ENCODE results near the gene KCNJ15. TPM values are rescaled to one million over a fixed set of nuclear protein-coding genes. Genes with fewer than 3 reads are reported as not detected.
A peak's percentile ranks its signal among the peaks of the same experiment; 100 is the strongest.

Gene KCNJ15
- polyA plus RNA-seq, 3 donors: 4.5 to 26.5 (median 8.0) TPM

GRCh38 chr21:38326429-38326828 is 69.6 kb downstream of the KCNJ15 start:
- H3K27me3 Mint-ChIP-seq (ENCODE audit: low read depth in 3 of 3): peaks cover 8 to 37% (median 31%) of the 10 kb centered on the region in 3 donors
- TF ChIP-seq CTCF (IDR thresholded peaks at IDR 0.05): no peak
- Histone ChIP-seq H3K27me3 (ENCODE audit: control insufficient read depth in 2 of 2, insufficient read depth in 2 of 2, low read length in 2 of 2) (peaks cover 26 to 30% of the 10 kb centered on the region in 2 donors), H3K79me2 (ENCODE audit: insufficient read depth, low read length) (no peaks in the 10 kb centered on the region), H3K4me3 (replicated peaks in 1 of 3; ENCODE audit: low read depth in 2 of 3, low read length in 3 of 3) (no peak overlapping the region), H3K36me3 (replicated peaks in 1 of 2; ENCODE audit: control insufficient read depth in 1 of 2, insufficient read depth in 2 of 2, low read length in 2 of 2) (no peaks in the 10 kb centered on the region), H3K9me3 (replicated peaks in 1 of 2; ENCODE audit: control insufficient read depth in 1 of 2, insufficient read depth in 1 of 2, low read length in 2 of 2) (no peaks in the 10 kb centered on the region), H3K27ac (ENCODE audit: low read depth in 1 of 2, low read length in 2 of 2) (no peak overlapping the region), H4K20me1 (ENCODE audit: insufficient read depth, low read length) (no peaks in the 10 kb centered on the region), H2AFZ (ENCODE audit: insufficient read depth, low read depth, low read length, poor library complexity, severe bottlenecking) (no peak overlapping the region), H3K4me2 (replicated peaks; ENCODE audit: extremely low read depth, low read length, poor library complexity, severe bottlenecking) (no peak overlapping the region), H3K9ac (ENCODE audit: insufficient read depth, low read length, poor library complexity, severe bottlenecking) (no peak overlapping the region), H3K4me1 (ENCODE audit: control insufficient read depth in 1 of 2, insufficient read depth in 2 of 2, low read length in 2 of 2) (peaks cover 29 to 45% of the 10 kb centered on the region in 2 donors)
- no CpG with 5 or more reads among the region's 4 CpGs for WGBS (ENCODE audit: insufficient coverage)
- intact Hi-C loops (cut with micrococcal nuclease): no loop called here
- peak overlapping the region in 1 of 2 donors; percentile 74 for H3K4me3 Mint-ChIP-seq
- peaks cover 0 to 10% of the 10 kb centered on the region in 2 donors for H3K36me3 Mint-ChIP-seq
- H3K9me3 Mint-ChIP-seq: peaks cover 0 to 5% (median 1%) of the 10 kb centered on the region in 7 donors
- peak in 2 of 3 donors; percentile 27 to 41 for DNase-seq
- peaks cover 41% of the 10 kb centered on the region for H3K4me1 Mint-ChIP-seq
- H3K27ac Mint-ChIP-seq: no peak overlapping the region

- Histone ChIP-seq H2AFZ (ENCODE audit: insufficient read depth, low read depth, low read length, poor library complexity, severe bottlenecking) (no peak overlapping the region), H4K20me1 (ENCODE audit: insufficient read depth, low read length) (no peaks in the 10 kb centered on the region), H3K36me3 (replicated peaks in 1 of 2; ENCODE audit: control insufficient read depth in 1 of 2, insufficient read depth in 2 of 2, low read length in 2 of 2) (no peaks in the 10 kb centered on the region), H3K79me2 (ENCODE audit: insufficient read depth, low read length) (no peaks in the 10 kb centered on the region), H3K4me1 (ENCODE audit: control insufficient read depth in 1 of 2, insufficient read depth in 2 of 2, low read length in 2 of 2) (peaks cover 33 to 49% of the 10 kb centered on the region in 2 donors), H3K9me3 (replicated peaks in 1 of 2; ENCODE audit: control insufficient read depth in 1 of 2, insufficient read depth in 1 of 2, low read length in 2 of 2) (no peaks in the 10 kb centered on the region), H3K9ac (ENCODE audit: insufficient read depth, low read length, poor library complexity, severe bottlenecking) (no peak overlapping the region), H3K4me2 (replicated peaks; ENCODE audit: extremely low read depth, low read length, poor library complexity, severe bottlenecking) (no peak overlapping the region), H3K27me3 (ENCODE audit: control insufficient read depth in 2 of 2, insufficient read depth in 2 of 2, low read length in 2 of 2) (peaks cover 23 to 27% of the 10 kb centered on the region in 2 donors), H3K4me3 (replicated peaks in 1 of 3; ENCODE audit: low read depth in 2 of 3, low read length in 3 of 3) (no peak overlapping the region), H3K27ac (ENCODE audit: low read depth in 1 of 2, low read length in 2 of 2) (no peak overlapping the region)
- H3K9me3 Mint-ChIP-seq: peaks cover 0 to 5% (median 3%) of the 10 kb centered on the region in 7 donors
- H3K27ac Mint-ChIP-seq: no peak overlapping the region
- DNase-seq: no peak
- peak overlapping the region in 1 of 2 donors; percentile 74 for H3K4me3 Mint-ChIP-seq
- peaks cover 0 to 10% of the 10 kb centered on the region in 2 donors for H3K36me3 Mint-ChIP-seq
- TF ChIP-seq CTCF (IDR thresholded peaks at IDR 0.05): no peak
- WGBS (ENCODE audit: insufficient coverage): 88% methylated on average over 3 of the region's 4 CpGs
- intact Hi-C loops (cut with micrococcal nuclease): no loop called here
- H3K27me3 Mint-ChIP-seq (ENCODE audit: low read depth in 3 of 3): peaks cover 8 to 37% (median 31%) of the 10 kb centered on the region in 3 donors
- H3K4me1 Mint-ChIP-seq: peaks cover 46% of the 10 kb centered on the region
Observed at GRCh38 chr21:38326899-38327298, 70.1 kb downstream of the KCNJ15 start.
